MCF 10A (cell line): ENCODE measurements around the gene ATOH8. TPM values are rescaled to one million over a fixed set of nuclear protein-coding genes. Genes with fewer than 3 reads are reported as not detected.
A peak's percentile ranks its signal among the peaks of the same experiment; 100 is the strongest.
"Not testable (repeated sequence)": the region's sequence is repeated elsewhere in the genome, so short reads cannot be mapped to it uniquely, and the experiment has no call there.

Experiments
- BruUV-seq: library from RNA; stranded (reverse); fragments of 400-500 nt; replicated peaks from 2 replicates; lab custom pipeline; 2021; lab: Mats Ljungman, UMichigan
- CTCF ChIA-PET: fragments of 300-600 bp; sonication (Branson Sonifier 250); formaldehyde crosslinking; extraction: SDS; loops from one replicate; lab custom pipeline; 2021; ENCODE audit warnings: antibody characterized with exemption, inconsistent platforms; lab: Yijun Ruan, JAX
- POLR2A ChIA-PET: fragments of 300-600, 350-650 bp; sonication (Branson Sonifier 250); formaldehyde crosslinking; extraction: SDS; loops from one replicate; lab custom pipeline; 2020; ENCODE audit warnings: antibody characterized with exemption, inconsistent platforms; lab: Yijun Ruan, JAX
- DNase-seq: peaks from one replicate; pipeline ENCODE4 v3.0.0-alpha.2; 2018; ENCODE audit not compliant: unreplicated experiment
- H3K27ac Mint-ChIP-seq: one replicate; pipeline ENCODE4 v1.8.0; 2022; ENCODE audit warnings: mild to moderate bottlenecking, low read depth, mixed read lengths; ENCODE audit not compliant: unreplicated experiment
- H3K27me3 Mint-ChIP-seq: one replicate; pipeline ENCODE4 v1.8.0; 2022; ENCODE audit warnings: mixed read lengths; ENCODE audit not compliant: insufficient read depth, unreplicated experiment
- H3K36me3 Mint-ChIP-seq: one replicate; pipeline ENCODE4 v1.8.0; 2022; ENCODE audit warnings: mild to moderate bottlenecking, moderate library complexity, mixed read lengths; ENCODE audit not compliant: insufficient read depth, unreplicated experiment
- H3K4me1 Mint-ChIP-seq: one replicate; pipeline ENCODE4 v1.8.0; 2022; ENCODE audit warnings: mixed read lengths; ENCODE audit not compliant: insufficient read depth, unreplicated experiment
- H3K4me3 Mint-ChIP-seq: one replicate; pipeline ENCODE4 v1.8.0; 2022; ENCODE audit warnings: mild to moderate bottlenecking, moderate library complexity, mixed read lengths; ENCODE audit not compliant: unreplicated experiment
- H3K9me3 Mint-ChIP-seq: one replicate; pipeline ENCODE4 v1.8.0; 2022; ENCODE audit warnings: mixed read lengths; ENCODE audit not compliant: unreplicated experiment
- intact Hi-C: fragments of 100-400 bp; cut with micrococcal nuclease; formaldehyde crosslinking; loops from 2 replicates; pipeline ENCODE4 v1.14.1; 2022
- total RNA-seq: library from RNA; stranded (reverse); gene quantifications from 2 replicates; pipeline ENCODE4 v1.2.3, GENCODE V29; 2022
- TF ChIP-seq, protein P1 (sequence below): fragments of 200-600 bp; IDR thresholded peaks from one replicate; pipeline ENCODE4 v1.8.0; 2022; ENCODE audit warnings: antibody characterized with exemption, mild to moderate bottlenecking; ENCODE audit not compliant: unreplicated experiment

Gene ATOH8
- total RNA-seq, 1 experiment from 2014 or later: 0.72 TPM

GRCh38 chr2:85711578-85712060 is 42.2 kb upstream of the ATOH8 start:
- POLR2A ChIA-PET: no interaction called here
- peaks cover 34% of the 10 kb centered on the region for H3K4me1 Mint-ChIP-seq
- TF ChIP-seq, protein P1, sequence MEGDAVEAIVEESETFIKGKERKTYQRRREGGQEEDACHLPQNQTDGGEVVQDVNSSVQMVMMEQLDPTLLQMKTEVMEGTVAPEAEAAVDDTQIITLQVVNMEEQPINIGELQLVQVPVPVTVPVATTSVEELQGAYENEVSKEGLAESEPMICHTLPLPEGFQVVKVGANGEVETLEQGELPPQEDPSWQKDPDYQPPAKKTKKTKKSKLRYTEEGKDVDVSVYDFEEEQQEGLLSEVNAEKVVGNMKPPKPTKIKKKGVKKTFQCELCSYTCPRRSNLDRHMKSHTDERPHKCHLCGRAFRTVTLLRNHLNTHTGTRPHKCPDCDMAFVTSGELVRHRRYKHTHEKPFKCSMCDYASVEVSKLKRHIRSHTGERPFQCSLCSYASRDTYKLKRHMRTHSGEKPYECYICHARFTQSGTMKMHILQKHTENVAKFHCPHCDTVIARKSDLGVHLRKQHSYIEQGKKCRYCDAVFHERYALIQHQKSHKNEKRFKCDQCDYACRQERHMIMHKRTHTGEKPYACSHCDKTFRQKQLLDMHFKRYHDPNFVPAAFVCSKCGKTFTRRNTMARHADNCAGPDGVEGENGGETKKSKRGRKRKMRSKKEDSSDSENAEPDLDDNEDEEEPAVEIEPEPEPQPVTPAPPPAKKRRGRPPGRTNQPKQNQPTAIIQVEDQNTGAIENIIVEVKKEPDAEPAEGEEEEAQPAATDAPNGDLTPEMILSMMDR: no peak
- no TSS peak for BruUV-seq
- H3K36me3 Mint-ChIP-seq: no peaks in the 10 kb centered on the region
- intact Hi-C loops: no loop called here
- H3K27me3 Mint-ChIP-seq: no peaks in the 10 kb centered on the region
- H3K27ac Mint-ChIP-seq: peak overlapping the region; percentile 87
- no peak overlapping the region for H3K4me3 Mint-ChIP-seq
- no peak for DNase-seq
- no peaks in the 10 kb centered on the region for H3K9me3 Mint-ChIP-seq
- CTCF ChIA-PET: interaction anchor here (0.7 to 5.3 kb wide), 4 partner anchors 13 to 53 kb away, joined by 4 to 43 read pairs (median 11); no protein-coding TSS in a partner anchor

GRCh38 chr2:85712336-85712735 is 41.5 kb upstream of the ATOH8 start:
- DNase-seq: no peak
- CTCF ChIA-PET: interaction anchor here (0.6 to 5.3 kb wide), 9 partner anchors 8 to 117 kb away, joined by 3 to 43 read pairs (median 6); partner anchors contain the start of gene RNF181
- no peaks in the 10 kb centered on the region for H3K36me3 Mint-ChIP-seq
- H3K4me3 Mint-ChIP-seq: no peak overlapping the region
- H3K9me3 Mint-ChIP-seq: no peaks in the 10 kb centered on the region
- TF ChIP-seq, protein P1: no peak
- peak overlapping the region; percentile 87 for H3K27ac Mint-ChIP-seq
- peaks cover 28% of the 10 kb centered on the region for H3K4me1 Mint-ChIP-seq
- no TSS peak for BruUV-seq
- POLR2A ChIA-PET: interaction anchor here (0.9 to 1.3 kb wide), 2 partner anchors 9 to 11 kb away, joined by 3 to 4 read pairs; no protein-coding TSS in a partner anchor
- intact Hi-C loops: no loop called here
- no peaks in the 10 kb centered on the region for H3K27me3 Mint-ChIP-seq

- intact Hi-C loops: no loop called here
- POLR2A ChIA-PET: interaction anchor here (0.9 to 1.3 kb wide), 3 partner anchors 10 to 59 kb away, joined by 3 to 4 read pairs (median 3); no protein-coding TSS in a partner anchor
- TF ChIP-seq, protein P1: no peak
- H3K27me3 Mint-ChIP-seq: no peaks in the 10 kb centered on the region
- peak; percentile 90 for DNase-seq
- no peaks in the 10 kb centered on the region for H3K9me3 Mint-ChIP-seq
- H3K4me3 Mint-ChIP-seq: no peak overlapping the region
- no peaks in the 10 kb centered on the region for H3K36me3 Mint-ChIP-seq
- H3K27ac Mint-ChIP-seq: peak overlapping the region; percentile 87
- H3K4me1 Mint-ChIP-seq: peaks cover 28% of the 10 kb centered on the region
- CTCF ChIA-PET: interaction anchor here (0.6 to 5.3 kb wide), 10 partner anchors 9 to 176 kb away, joined by 3 to 43 read pairs (median 6); partner anchors contain the start of gene RNF181
- no TSS peak for BruUV-seq
Measured at GRCh38 chr2:85712849-85713612, 40.8 kb upstream of the ATOH8 start.

- no peaks in the 10 kb centered on the region for H3K9me3 Mint-ChIP-seq
- no peak for DNase-seq
- ChIA-PET POLR2A (interaction anchor here (1.1 to 1.3 kb wide), 2 partner anchors 9 to 58 kb away, joined by 3 to 4 read pairs; no protein-coding TSS in a partner anchor), CTCF (interaction anchor here (0.6 to 5.3 kb wide), 8 partner anchors 10 to 118 kb away, joined by 3 to 43 read pairs (median 6); no protein-coding TSS in a partner anchor)
- H3K27me3 Mint-ChIP-seq: no peaks in the 10 kb centered on the region
- H3K4me3 Mint-ChIP-seq: no peak overlapping the region
- H3K27ac Mint-ChIP-seq: peak overlapping the region; percentile 87
- H3K4me1 Mint-ChIP-seq: peaks cover 25% of the 10 kb centered on the region
- no TSS peak for BruUV-seq
- TF ChIP-seq, protein P1: no peak
- no peaks in the 10 kb centered on the region for H3K36me3 Mint-ChIP-seq
- intact Hi-C loops: no loop called here
Measured at GRCh38 chr2:85713836-85714235, 40.0 kb upstream of the ATOH8 start.

GRCh38 chr2:85714421-85714820 is 39.4 kb upstream of the ATOH8 start:
- H3K9me3 Mint-ChIP-seq, POLR2A ChIA-PET, H3K36me3 Mint-ChIP-seq, BruUV-seq, H3K4me3 Mint-ChIP-seq, DNase-seq, H3K27me3 Mint-ChIP-seq, intact Hi-C loops: not testable (repeated sequence)
- CTCF ChIA-PET: interaction anchor here (1.2 to 5.3 kb wide), 5 partner anchors 11 to 78 kb away, joined by 4 to 43 read pairs (median 11); no protein-coding TSS in a partner anchor
- peaks cover 19% of the 10 kb centered on the region for H3K4me1 Mint-ChIP-seq
- H3K27ac Mint-ChIP-seq: peak overlapping the region; percentile 87
